Activated effector memory CD4-positive, alpha-beta T cell treated with anti-CD3 and anti-CD28 coated beads, Interleukin-2, amount 50 U/mL, for 16 hours (primary cell): ENCODE results near the gene CST9L.
"Not testable (repeated sequence)": the region's sequence is repeated elsewhere in the genome, so short reads cannot be mapped to it uniquely, and the experiment has no call there.

Source experiments
- DNase-seq: peaks from one replicate; pipeline ENCODE4 v3.0.0-alpha.2; 2020

The CST9L gene

GRCh38 chr20:23585808-23586734 is 17.8 kb upstream of the CST9L start:
- no peak for DNase-seq

- no peak for DNase-seq
These were observed 17.1 kb upstream of the CST9L start for GRCh38 chr20:23585449-23585807.

DNA sequence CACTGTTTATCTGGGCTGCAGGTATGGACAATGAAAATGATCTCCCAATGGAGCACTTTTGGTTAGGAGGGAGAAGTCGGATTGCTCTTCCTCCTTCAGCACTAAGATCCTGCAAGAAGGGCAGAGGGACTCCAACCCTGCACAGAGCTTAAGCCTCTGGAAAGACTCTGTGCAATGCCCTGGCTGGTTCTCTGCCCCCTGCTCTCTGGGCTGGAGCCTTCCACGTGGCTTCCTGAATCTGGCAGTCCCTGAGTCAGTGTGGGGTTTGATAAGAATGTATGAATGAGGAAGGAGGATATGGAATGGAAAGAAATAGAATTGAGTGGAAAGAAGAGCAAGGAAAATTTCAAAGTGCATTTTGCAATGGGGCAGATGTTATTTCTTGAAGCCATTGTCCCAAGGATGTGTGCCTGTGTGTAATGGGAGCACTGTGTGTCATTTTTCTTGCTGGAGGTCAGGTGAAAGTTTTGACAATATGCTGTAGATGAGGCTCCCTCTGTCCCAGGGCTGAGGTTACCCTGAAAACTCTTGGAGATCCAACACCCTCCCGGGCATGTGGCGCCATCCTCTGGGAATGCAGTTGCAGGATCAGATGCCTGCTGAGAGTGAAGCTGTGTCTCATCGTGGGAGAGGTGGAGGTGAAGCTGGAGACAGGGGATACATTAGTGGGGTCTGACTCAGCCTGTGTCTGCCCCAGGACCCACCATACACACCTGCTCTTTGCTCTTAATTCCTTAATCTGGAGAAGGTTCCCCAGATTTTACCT is 16.3 kb upstream of the CST9L start:
- no peak for DNase-seq

DNA sequence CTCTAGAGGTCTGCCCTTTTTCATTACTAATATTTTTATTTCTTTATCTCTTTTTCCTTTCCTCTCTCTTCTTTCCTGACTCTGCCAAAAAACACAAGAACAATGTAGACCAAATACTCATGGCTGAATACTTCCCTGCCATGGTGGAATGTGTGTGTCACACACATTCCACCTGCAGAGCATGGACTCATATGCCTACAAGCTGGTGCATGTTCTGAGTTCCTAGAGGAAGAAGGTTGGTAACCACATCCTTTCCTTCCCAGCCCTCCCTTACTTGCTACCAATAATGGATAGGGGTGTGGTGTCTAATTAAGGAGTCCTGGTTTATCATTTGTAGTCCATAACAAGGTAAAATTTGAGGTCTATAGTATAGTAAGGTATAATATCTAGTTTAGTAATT is 15.2 kb upstream of the CST9L start:
- no peak for DNase-seq

DNA sequence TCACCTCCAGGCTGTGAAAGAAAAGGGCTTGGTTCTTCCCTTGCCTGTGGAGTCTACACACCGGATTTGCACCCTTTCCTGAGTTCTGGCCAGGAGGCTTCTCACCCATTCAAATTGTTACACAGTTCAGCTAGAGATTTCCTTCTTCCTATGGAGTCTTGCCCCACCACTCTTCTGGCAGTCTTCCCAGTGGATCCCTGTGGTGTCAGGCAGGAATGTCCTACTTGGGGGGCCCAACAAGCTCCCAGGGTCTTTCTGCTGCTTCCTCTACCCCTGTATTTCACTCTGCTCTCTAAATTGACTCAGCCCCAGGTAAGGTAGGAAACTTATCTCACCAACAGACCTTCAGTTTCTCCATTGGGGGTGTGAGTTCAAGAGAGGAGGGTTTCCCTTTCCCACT is 14.0 kb upstream of the CST9L start:
- no peak for DNase-seq

- DNase-seq: not testable (repeated sequence)
These were observed 13.5 kb upstream of the CST9L start for GRCh38 chr20:23581833-23582232.

- DNase-seq: no peak
These were observed 6.7 kb upstream of the CST9L start for GRCh38 chr20:23574977-23575376.

- no peak for DNase-seq
These were observed 2.0 kb upstream of the CST9L start for GRCh38 chr20:23570178-23570760.

DNA sequence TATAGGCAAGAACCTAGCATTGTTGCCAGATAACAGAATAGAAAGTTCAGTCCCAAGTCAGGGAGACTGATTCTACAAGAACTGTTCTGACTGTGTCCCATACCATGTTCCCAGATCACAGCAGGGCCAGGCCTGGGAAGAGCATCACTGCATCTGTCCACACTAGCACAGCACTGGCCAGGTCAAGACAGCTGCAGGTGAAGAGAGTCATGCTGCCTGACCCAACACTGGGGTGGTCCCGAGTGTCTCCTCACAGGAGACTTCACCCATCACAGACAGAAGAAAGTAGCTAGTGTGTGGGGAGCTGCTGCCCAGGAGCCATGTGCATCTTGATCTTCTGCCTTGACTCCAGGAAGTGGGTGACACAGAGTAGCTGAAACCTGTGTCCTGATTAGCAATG is 1.3 kb upstream of the CST9L start:
- DNase-seq: no peak

- no peak for DNase-seq
These were observed 667 bp upstream of the CST9L start for GRCh38 chr20:23568971-23569330.

DNA sequence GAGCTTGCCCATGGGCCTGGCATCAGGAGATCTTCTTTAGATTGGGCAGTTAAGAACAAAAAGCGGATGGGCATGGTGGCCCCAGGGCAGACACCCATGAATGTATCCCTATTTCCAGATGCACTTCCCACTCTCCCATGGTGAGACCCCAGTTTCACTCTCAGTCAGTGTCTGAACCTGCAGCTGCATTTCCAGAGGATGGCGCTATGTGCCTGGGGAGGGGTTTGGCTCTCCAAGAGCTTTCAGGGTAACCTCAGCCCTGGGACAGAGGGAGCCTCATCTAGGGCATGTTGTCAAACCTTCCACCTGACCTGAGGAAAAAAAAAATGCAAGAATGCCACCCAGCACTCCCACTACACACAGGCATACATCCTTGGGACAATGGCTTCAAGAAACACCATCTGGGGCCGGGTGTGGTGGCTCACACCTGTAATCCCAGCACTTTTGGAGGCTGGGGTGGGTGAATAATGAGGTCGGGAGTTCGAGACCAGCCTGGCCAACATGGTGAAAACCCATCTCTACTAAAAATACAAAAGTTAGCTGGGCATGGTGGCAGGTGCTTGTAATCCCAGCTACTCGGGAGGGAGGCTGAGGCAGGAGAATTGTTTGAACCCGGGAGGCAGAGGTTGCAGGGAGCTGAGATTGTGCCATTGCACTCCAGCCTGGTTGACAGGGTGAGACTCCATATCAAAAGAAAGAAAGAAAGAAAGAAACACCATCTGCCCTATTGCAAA is 1.9 kb downstream of the CST9L start:
- DNase-seq: no peak

DNA sequence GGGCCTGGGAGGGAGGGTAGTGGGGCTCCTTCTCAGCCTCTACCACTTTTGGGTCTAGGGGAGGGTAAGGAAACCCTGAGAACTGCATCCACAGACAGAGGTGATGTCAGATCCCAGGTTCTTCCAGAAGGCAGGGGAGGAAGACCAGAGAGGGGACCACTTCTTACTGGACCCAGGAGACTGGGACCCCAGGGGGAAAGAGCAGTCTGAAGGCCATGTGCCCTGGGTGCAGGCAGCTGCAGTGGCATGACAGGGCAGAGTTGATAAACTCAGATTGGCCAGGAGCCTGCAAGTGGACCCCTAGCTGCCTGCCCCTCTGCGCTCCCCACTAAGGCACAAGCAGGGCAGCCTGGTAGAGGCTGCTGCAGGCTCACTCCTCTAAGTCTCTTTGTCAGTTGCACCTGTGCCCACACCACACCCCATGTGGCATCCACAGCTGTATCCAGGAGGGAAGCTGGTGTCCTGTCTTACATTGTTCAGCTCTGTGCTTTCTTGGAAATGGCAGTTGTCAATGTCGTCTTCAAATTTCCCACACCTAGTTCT is 2.7 kb downstream of the CST9L start:
- DNase-seq: no peak

DNA sequence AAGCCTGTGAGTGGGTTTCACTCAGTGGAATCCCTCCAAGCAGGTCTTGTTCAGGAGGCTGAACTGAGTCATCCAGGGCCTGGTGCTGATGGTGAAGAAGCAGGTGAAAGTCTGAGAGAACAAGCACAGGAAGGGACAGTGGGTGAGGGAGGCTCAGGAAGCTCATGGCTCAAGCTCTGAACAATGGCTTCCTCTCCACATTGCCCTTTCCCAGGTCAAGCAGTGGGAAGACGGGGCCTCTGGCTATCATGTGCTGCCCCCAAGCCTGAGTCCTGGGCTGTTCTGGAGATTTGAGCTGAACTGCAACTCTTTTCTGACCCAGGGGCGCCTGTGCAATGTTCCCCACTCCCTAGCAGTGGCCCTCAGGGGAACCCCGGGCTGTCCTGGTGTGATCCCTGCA is 3.4 kb downstream of the CST9L start:
- no peak for DNase-seq

GRCh38 chr20:23562721-23563342 is 5.5 kb downstream of the CST9L start:
- DNase-seq: no peak

- DNase-seq: no peak
These were observed 13.9 kb downstream of the CST9L start for GRCh38 chr20:23554401-23554800.

DNA sequence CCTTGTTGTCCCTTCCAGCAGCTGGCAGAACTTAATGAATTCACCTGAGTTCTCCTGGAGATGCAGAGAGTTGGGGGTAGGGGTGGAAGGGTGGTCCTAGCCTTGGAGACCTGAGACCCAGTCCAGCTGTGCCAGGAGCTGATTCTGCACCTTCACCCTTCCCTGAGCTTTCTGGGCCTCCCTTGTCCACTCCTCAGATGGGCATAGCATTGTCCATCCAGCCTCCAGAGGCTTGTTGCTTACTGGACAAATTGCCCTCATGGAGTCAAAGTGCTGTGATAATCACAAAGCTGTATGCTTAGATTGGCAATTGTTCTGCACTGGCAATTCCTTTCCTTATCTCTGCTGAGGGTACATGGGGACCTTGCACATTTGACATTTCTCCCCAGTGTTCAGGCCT is 16.5 kb downstream of the CST9L start:
- no peak for DNase-seq

GRCh38 chr20:23551383-23551782 is 16.9 kb downstream of the CST9L start:
- no peak for DNase-seq

GRCh38 chr20:23550227-23550626 is 18.1 kb downstream of the CST9L start:
- no peak for DNase-seq

DNA sequence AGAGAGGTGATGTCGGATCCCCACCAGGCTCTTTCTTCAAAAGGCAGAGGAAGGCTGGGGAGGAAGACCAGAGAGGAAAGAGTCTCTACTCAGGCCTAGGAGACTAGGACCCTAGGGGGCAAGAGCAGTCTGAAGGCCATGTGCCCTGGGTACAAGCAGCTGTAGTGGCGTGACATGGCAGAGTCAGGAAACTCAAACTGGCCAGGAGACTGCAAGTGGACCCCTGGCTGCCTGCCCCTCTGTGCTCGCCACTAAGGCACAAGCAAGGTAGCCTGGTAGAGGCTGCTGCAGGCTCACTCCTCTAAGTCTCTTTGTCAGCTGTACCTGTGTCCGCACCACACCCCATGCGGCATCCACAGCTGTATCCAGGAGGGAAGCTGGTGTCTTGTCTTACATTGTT is 19.9 kb downstream of the CST9L start:
- no peak for DNase-seq

GRCh38 chr20:23547613-23548012 is 20.7 kb downstream of the CST9L start:
- DNase-seq: no peak

- no peak for DNase-seq
These were observed 21.7 kb downstream of the CST9L start for GRCh38 chr20:23546435-23547144.

GRCh38 chr20:23544133-23544532 is 24.2 kb downstream of the CST9L start:
- no peak for DNase-seq
